ENCODE data around the gene PLA2G4A.

DNA sequence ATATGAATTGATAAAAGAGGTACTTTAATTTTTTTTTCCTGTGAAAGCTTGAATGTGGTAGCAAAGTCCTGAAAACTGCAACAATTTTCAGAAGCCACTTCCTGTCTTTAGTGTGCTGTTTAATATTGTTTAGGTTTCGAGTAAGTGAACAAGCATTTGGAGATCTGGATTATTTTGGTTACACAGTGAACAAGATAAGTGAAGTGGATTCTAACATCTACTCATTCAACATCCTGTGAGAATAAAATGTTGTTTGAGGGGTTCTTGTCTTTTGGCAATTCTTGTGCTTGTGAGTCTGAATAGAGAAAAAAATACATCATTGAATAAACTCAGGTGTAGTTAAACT, 35.2 kb upstream of the PLA2G4A start:
- TF ChIP-seq GATA2 (IDR thresholded peaks at IDR 0.05; ENCODE audit: low read depth, low read length) (no peak), GATA3 (IDR thresholded peaks at IDR 0.05; ENCODE audit: low read depth, low read length) (no peak)

Data from SH-SY5Y (cell line).